GM20000 (cell line): ENCODE measurements around the gene TRABD.

Experiments
- DNase-seq: peaks from one replicate; pipeline ENCODE4 v3.0.0; 2012; ENCODE audit warnings: low spot score
- CTCF ChIP-seq: IDR thresholded peaks from 2 replicates; pipeline ENCODE4 v1.5.1; 2012; ENCODE audit warnings: mild to moderate bottlenecking, control low read depth; ENCODE audit errors: extremely low read depth, missing control alignments

TRABD gene

GRCh38 chr22:50196256-50196655 lies 10.5 kb downstream of the TRABD start:
- DNase-seq: no peak
- TF ChIP-seq CTCF: no peak

GRCh38 chr22:50197000-50197800 lies 11.5 kb downstream of the TRABD start:
- no peak for TF ChIP-seq CTCF

GRCh38 chr22:50197856-50198623 lies 12.3 kb downstream of the TRABD start:
- DNase-seq: no peak
- no peak for TF ChIP-seq CTCF

More at GRCh38 chr22:50197000-50197800, 11.5 kb downstream of the TRABD start:
- DNase-seq: no peak

GRCh38 chr22:50198624-50199017 lies 12.9 kb downstream of the TRABD start:
- DNase-seq: no peak
- TF ChIP-seq CTCF: no peak

- TF ChIP-seq CTCF: no peak
- DNase-seq: no peak
Measured at GRCh38 chr22:50199251-50199721, 13.6 kb downstream of the TRABD start.

GRCh38 chr22:50199829-50200460 lies 14.2 kb downstream of the TRABD start:
- no peak for DNase-seq
- no peak for TF ChIP-seq CTCF
